WTC11 (cell line): ENCODE data around the gene NUDT11. TPM values are rescaled to one million over a fixed set of nuclear protein-coding genes. Genes with fewer than 3 reads are reported as not detected.
"Not testable (repeated sequence)": the region's sequence is repeated elsewhere in the genome, so short reads cannot be mapped to it uniquely, and the experiment has no call there.

Experiments
- ATAC-seq: fragments of 200-7000 bp; cut with Tn5 transposase; 2 replicates; pipeline ENCODE4 v1.10.0; 2021; ENCODE audit warnings: mild to moderate bottlenecking, moderate library complexity
- CTCF ChIA-PET: fragments of 300-600 bp; sonication (Branson Sonifier 250); formaldehyde crosslinking; loops from one replicate; lab custom pipeline; 2021; ENCODE audit warnings: antibody characterized with exemption; lab: Charles Lee
- POLR2A ChIA-PET: fragments of 350-600 bp; sonication (Branson Sonifier 250); formaldehyde crosslinking; loops from one replicate; lab custom pipeline; 2021; ENCODE audit warnings: antibody characterized with exemption; lab: Charles Lee
- DNase-seq: peaks from one replicate; pipeline ENCODE4 v3.0.0; 2021; ENCODE audit warnings: low spot score
- H3K27ac Mint-ChIP-seq: 2 replicates; pipeline ENCODE4 v1.8.0; 2021; ENCODE audit warnings: mixed read lengths
- H3K27me3 Mint-ChIP-seq: 2 replicates; pipeline ENCODE4 v1.8.0; 2021; ENCODE audit warnings: low read depth, mild to moderate bottlenecking, moderate library complexity, mixed read lengths
- H3K36me3 Mint-ChIP-seq: 2 replicates; pipeline ENCODE4 v1.8.0; 2021; ENCODE audit warnings: mixed read lengths
- H3K4me1 Mint-ChIP-seq: 2 replicates; pipeline ENCODE4 v1.8.0; 2022; ENCODE audit warnings: mixed read lengths
- H3K4me3 Mint-ChIP-seq: 2 replicates; pipeline ENCODE4 v1.8.0; 2021; ENCODE audit warnings: mild to moderate bottlenecking, moderate library complexity, mixed read lengths
- H3K9me3 Mint-ChIP-seq: 2 replicates; pipeline ENCODE4 v1.8.0; 2021; ENCODE audit warnings: mixed read lengths
- ATF2 ChIP-seq: sonication (generic); formaldehyde crosslinking; IDR thresholded peaks from 2 replicates; pipeline ENCODE4 v1.8.1; 2022; ENCODE audit warnings: low read depth, missing genetic modification reagents, borderline replicate concordance
- ATF3 ChIP-seq: sonication (generic); formaldehyde crosslinking; conservative IDR thresholded peaks from 2 replicates; pipeline ENCODE4 v1.8.1; 2022; ENCODE audit warnings: mild to moderate bottlenecking, missing genetic modification reagents
- E2F4 ChIP-seq: sonication (generic); formaldehyde crosslinking; IDR thresholded peaks from 2 replicates; pipeline ENCODE4 v1.8.1; 2022; ENCODE audit warnings: low read depth, mild to moderate bottlenecking, moderate library complexity, missing genetic modification reagents, borderline replicate concordance
- FOXP4 ChIP-seq: sonication (generic); formaldehyde crosslinking; IDR thresholded peaks from 2 replicates; pipeline ENCODE4 v1.8.0; 2022; ENCODE audit warnings: mild to moderate bottlenecking, missing genetic modification reagents
- IRF1 ChIP-seq: sonication (generic); formaldehyde crosslinking; IDR thresholded peaks from 2 replicates; pipeline ENCODE4 v1.8.0; 2023; ENCODE audit warnings: missing genetic modification reagents
- IRF2 ChIP-seq: sonication (generic); formaldehyde crosslinking; IDR thresholded peaks from 2 replicates; pipeline ENCODE4 v1.8.0; 2022; ENCODE audit warnings: low read depth, missing genetic modification reagents, borderline replicate concordance
- JUN ChIP-seq: sonication (generic); formaldehyde crosslinking; IDR thresholded peaks from 2 replicates; pipeline ENCODE4 v1.8.0; 2023; ENCODE audit warnings: mild to moderate bottlenecking, missing genetic modification reagents
- NFATC4 ChIP-seq: fragments of 250-450 bp; sonication (Bioruptor Pico); IDR thresholded peaks from 2 replicates; pipeline ENCODE4 v1.9.0; 2021; ENCODE audit warnings: mild to moderate bottlenecking
- NFE2L1 ChIP-seq: sonication (generic); formaldehyde crosslinking; IDR thresholded peaks from 2 replicates; pipeline ENCODE4 v1.8.1; 2023; ENCODE audit warnings: missing genetic modification reagents
- NFYB ChIP-seq: sonication (generic); formaldehyde crosslinking; conservative IDR thresholded peaks from 2 replicates; pipeline ENCODE4 v1.8.0; 2022; ENCODE audit warnings: low read depth, missing genetic modification reagents
- NR3C1 ChIP-seq: sonication (generic); formaldehyde crosslinking; conservative IDR thresholded peaks from 2 replicates; pipeline ENCODE4 v1.8.1; 2023; ENCODE audit warnings: low read depth, mild to moderate bottlenecking, missing genetic modification reagents
- RORB ChIP-seq: fragments of 250-450 bp; sonication (Bioruptor Pico); IDR thresholded peaks from 2 replicates; pipeline ENCODE4 v1.9.0; 2021; ENCODE audit warnings: mild to moderate bottlenecking
- SOX15 ChIP-seq: fragments of 250-450 bp; sonication (Bioruptor Pico); IDR thresholded peaks from 2 replicates; pipeline ENCODE4 v1.9.0; 2021; ENCODE audit warnings: mild to moderate bottlenecking
- STAT6 ChIP-seq: sonication (generic); formaldehyde crosslinking; conservative IDR thresholded peaks from 2 replicates; pipeline ENCODE4 v1.8.1; 2023; ENCODE audit warnings: mild to moderate bottlenecking, low read depth, missing genetic modification reagents, moderate library complexity
- TEAD1 ChIP-seq: sonication (generic); formaldehyde crosslinking; IDR thresholded peaks from 2 replicates; pipeline ENCODE4 v1.8.0; 2022; ENCODE audit warnings: mild to moderate bottlenecking, missing genetic modification reagents
- TP53 ChIP-seq: sonication (generic); formaldehyde crosslinking; IDR thresholded peaks from 2 replicates; pipeline ENCODE4 v1.8.1; 2023; ENCODE audit warnings: mild to moderate bottlenecking, missing genetic modification reagents
- USF1 ChIP-seq: sonication (generic); formaldehyde crosslinking; IDR thresholded peaks from 2 replicates; pipeline ENCODE4 v1.8.0; 2022; ENCODE audit warnings: mild to moderate bottlenecking, missing genetic modification reagents
- ZBTB21 ChIP-seq: sonication (generic); formaldehyde crosslinking; IDR thresholded peaks from 2 replicates; pipeline ENCODE4 v1.8.1; 2023; ENCODE audit warnings: mild to moderate bottlenecking, missing genetic modification reagents, borderline replicate concordance
- ZBTB43 ChIP-seq: sonication (generic); formaldehyde crosslinking; IDR thresholded peaks from 2 replicates; pipeline ENCODE4 v1.8.1; 2023; ENCODE audit warnings: mild to moderate bottlenecking, missing genetic modification reagents
- ZNF232 ChIP-seq: sonication (generic); formaldehyde crosslinking; IDR thresholded peaks from 2 replicates; pipeline ENCODE4 v1.8.0; 2022; ENCODE audit warnings: mild to moderate bottlenecking, missing genetic modification reagents
- ZNF671 ChIP-seq: fragments of 250-450 bp; sonication (Bioruptor Pico); IDR thresholded peaks from 2 replicates; pipeline ENCODE4 v1.8.0; 2021; ENCODE audit warnings: mild to moderate bottlenecking
- ZSCAN18 ChIP-seq: fragments of 250-450 bp; sonication (Bioruptor Pico); IDR thresholded peaks from 2 replicates; pipeline ENCODE4 v2.1.2; 2022; ENCODE audit warnings: mild to moderate bottlenecking, moderate library complexity
- total RNA-seq: library from RNA; stranded (reverse); gene quantifications from 3 replicates; pipeline ENCODE4 v1.2.3, GENCODE V29; 2021

The NUDT11 gene
- total RNA-seq, 1 experiment from 2014 or later: 27.8 TPM

GRCh38 chrX:51520393-51520792 is 24.0 kb upstream of the NUDT11 start (continued):
- TF ChIP-seq ZBTB43: no peak
- TF ChIP-seq NR3C1 (CRISPR knock-in tag): no peak
- TF ChIP-seq JUN: no peak
- TF ChIP-seq ZBTB21: no peak
- TF ChIP-seq ZNF232 (CRISPR knock-in tag): no peak
- no peak for TF ChIP-seq IRF1
- no peak for TF ChIP-seq IRF2 (CRISPR knock-in tag)
- no peak for TF ChIP-seq NFYB (CRISPR knock-in tag)
- TF ChIP-seq ZNF671 (CRISPR knock-in tag): no peak
- no peak for TF ChIP-seq FOXP4
- TF ChIP-seq, all 79 proteins: peak for 0

GRCh38 chrX:51519131-51519530 is 22.7 kb upstream of the NUDT11 start:
- not testable (repeated sequence) for H3K27me3 Mint-ChIP-seq, H3K4me3 Mint-ChIP-seq, H3K36me3 Mint-ChIP-seq, H3K27ac Mint-ChIP-seq, H3K9me3 Mint-ChIP-seq, H3K4me1 Mint-ChIP-seq, ATAC-seq, DNase-seq
- POLR2A ChIA-PET: interaction anchor here (0.6 kb wide), 1 partner anchor 785 kb away, joined by 3 read pairs; no protein-coding TSS in a partner anchor
- CTCF ChIA-PET: interaction anchor here (0.8 kb wide), 1 partner anchor 58 kb away, joined by 5 read pairs; no protein-coding TSS in a partner anchor

- Mint-ChIP-seq H3K27me3 (no peaks in the 10 kb centered on the region; the same call in none of the 2 replicates), H3K4me3 (no peak overlapping the region), H3K27ac (no peak overlapping the region), H3K9me3 (peaks cover 4% of the 10 kb centered on the region), H3K36me3 (no peaks in the 10 kb centered on the region)
- CTCF ChIA-PET: no interaction called here
- DNase-seq: no peak
- TF ChIP-seq RORB (CRISPR knock-in tag) (no peak), NFYB (CRISPR knock-in tag) (no peak), ATF3 (no peak), TEAD1 (no peak), USF1 (no peak), STAT6 (no peak), NFE2L1 (CRISPR knock-in tag) (no peak), ATF2 (no peak), TP53 (CRISPR knock-in tag) (no peak), E2F4 (CRISPR knock-in tag) (no peak), ZSCAN18 (CRISPR knock-in tag) (no peak), NFATC4 (CRISPR knock-in tag) (no peak), SOX15 (CRISPR knock-in tag) (no peak)
- TF ChIP-seq, all 79 proteins: peak for 0
- POLR2A ChIA-PET: no interaction called here
- no peaks in the 10 kb centered on the region for H3K4me1 Mint-ChIP-seq
- no peak for ATAC-seq
These were observed 11.2 kb upstream of the NUDT11 start for GRCh38 chrX:51507551-51507950.
